IMR-90 (cell line): ENCODE data around the gene AKT1S1. TPM values are rescaled to one million over a fixed set of nuclear protein-coding genes. Genes with fewer than 3 reads are reported as not detected.

ENCODE experiments used
- ATAC-seq: fragments of 200-7000 bp; cut with Tn5 transposase; 2 replicates; pipeline ENCODE4 v1.9.1; 2020; ENCODE audit warnings: low read depth, mild to moderate bottlenecking, moderate library complexity
- BruUV-seq: library from RNA; stranded (reverse); fragments of 400-500 nt; replicated peaks from 2 replicates; lab custom pipeline; 2021; lab: Mats Ljungman, UMichigan
- CTCF ChIA-PET: fragments of 300-600 bp; formaldehyde crosslinking; extraction: SDS; loops from one replicate; lab custom pipeline; 2021; ENCODE audit warnings: antibody characterized with exemption; lab: Yijun Ruan, JAX
- POLR2A ChIA-PET: fragments of 300-600 bp; sonication (Branson Sonifier 250); formaldehyde crosslinking; loops from one replicate; lab custom pipeline; 2022; ENCODE audit warnings: antibody characterized with exemption; ENCODE audit not compliant: unreplicated experiment; lab: Charles Lee
- DNase-seq: peaks from one replicate; pipeline ENCODE4 v3.0.0; 2013
- H2AFZ ChIP-seq: replicated peaks from 2 replicates; pipeline ENCODE3; 2013; ENCODE audit warnings: low read length, mild to moderate bottlenecking; ENCODE audit not compliant: poor library complexity
- H2AK5ac ChIP-seq: 2 replicates; pipeline ENCODE4 v1.6.1; 2013; ENCODE audit warnings: low read depth, low read length, inconsistent platforms
- H2AK9ac ChIP-seq: replicated peaks from 2 replicates; pipeline ENCODE3; 2013; ENCODE audit warnings: mild to moderate bottlenecking, low read depth, low read length, moderate library complexity; ENCODE audit not compliant: poor library complexity
- H2BK120ac ChIP-seq: 2 replicates; pipeline ENCODE4 v1.6.1; 2013; ENCODE audit warnings: low read depth, low read length, inconsistent platforms
- H2BK15ac ChIP-seq: 3 replicates; pipeline ENCODE4 v1.6.1; 2013; ENCODE audit warnings: low read depth, low read length, inconsistent platforms
- H2BK20ac ChIP-seq: 2 replicates; pipeline ENCODE4 v1.6.1; 2013; ENCODE audit warnings: low read depth, mild to moderate bottlenecking, inconsistent platforms, low read length, moderate library complexity
- H2BK5ac ChIP-seq: 2 replicates; pipeline ENCODE4 v1.6.1; 2013; ENCODE audit warnings: mild to moderate bottlenecking, low read depth, low read length, inconsistent platforms; ENCODE audit not compliant: poor library complexity, severe bottlenecking
- H3K14ac ChIP-seq: replicated peaks from 2 replicates; pipeline ENCODE4 v1.6.1; 2013; ENCODE audit warnings: low read depth, low read length, inconsistent platforms
- H3K18ac ChIP-seq: 2 replicates; pipeline ENCODE4 v1.6.1; 2013; ENCODE audit warnings: low read depth, low read length, control low read depth
- H3K23ac ChIP-seq: 2 replicates; pipeline ENCODE4 v1.6.1; 2013; ENCODE audit warnings: low read depth, low read length, inconsistent platforms
- H3K27ac ChIP-seq: 2 replicates; pipeline ENCODE4 v1.5.1; 2013; ENCODE audit warnings: mild to moderate bottlenecking, control low read depth, low read length; ENCODE audit not compliant: insufficient read depth
- H3K27me3 ChIP-seq: 2 replicates; pipeline ENCODE4 v1.6.1; 2013; ENCODE audit warnings: low read length; ENCODE audit not compliant: control insufficient read depth, insufficient read depth
- H3K36me3 ChIP-seq: 2 replicates; pipeline ENCODE4 v1.6.1; 2013; ENCODE audit warnings: low read length, mixed read lengths; ENCODE audit not compliant: control insufficient read depth, insufficient read depth
- H3K4ac ChIP-seq: 2 replicates; pipeline ENCODE4 v1.6.1; 2013; ENCODE audit warnings: low read depth, low read length, inconsistent platforms
- H3K4me1 ChIP-seq: 2 replicates; pipeline ENCODE4 v1.6.1; 2013; ENCODE audit warnings: low read length, mixed read lengths; ENCODE audit not compliant: control insufficient read depth, insufficient read depth
- H3K4me2 ChIP-seq: 2 replicates; pipeline ENCODE4 v1.6.1; 2013; ENCODE audit warnings: low read depth, mild to moderate bottlenecking, control low read depth, low read length, moderate library complexity
- H3K4me3 ChIP-seq: 2 replicates; pipeline ENCODE4 v1.5.1; 2013; ENCODE audit warnings: low read depth, mild to moderate bottlenecking, control low read depth, low read length, moderate library complexity; ENCODE audit not compliant: insufficient read depth
- H3K56ac ChIP-seq: 2 replicates; pipeline ENCODE4 v1.6.1; 2013; ENCODE audit warnings: low read length, inconsistent platforms; ENCODE audit not compliant: insufficient read depth; ENCODE audit errors: extremely low read depth
- H3K79me1 ChIP-seq, 2 experiments: 2 replicates each; pipeline ENCODE4 v1.6.1; 2013; ENCODE audit warnings: low read length in 2 of 2, inconsistent platforms in 1 of 2, low read depth in 1 of 2
- H3K9ac ChIP-seq: 2 replicates; pipeline ENCODE4 v1.6.1; 2013; ENCODE audit warnings: low read depth, low read length, control low read depth
- H3K9me1 ChIP-seq: 2 replicates; pipeline ENCODE4 v1.6.1; 2013; ENCODE audit warnings: low read length, inconsistent platforms; ENCODE audit not compliant: insufficient read depth
- H3K9me3 ChIP-seq: 2 replicates; pipeline ENCODE4 v1.6.1; 2013; ENCODE audit warnings: low read length; ENCODE audit not compliant: control insufficient read depth, insufficient read depth
- H4K20me1 ChIP-seq: 2 replicates; pipeline ENCODE4 v1.6.1; 2013; ENCODE audit warnings: low read length, inconsistent platforms; ENCODE audit not compliant: insufficient read depth
- H4K5ac ChIP-seq: 2 replicates; pipeline ENCODE4 v1.6.1; 2013; ENCODE audit warnings: mild to moderate bottlenecking, low read depth, low read length, control low read depth
- H4K8ac ChIP-seq, 2 experiments: 2 replicates each; pipeline ENCODE4 v1.6.1; 2013; ENCODE audit warnings: low read depth in 2 of 2, low read length in 2 of 2, control low read depth in 1 of 2, inconsistent platforms in 1 of 2
- H4K91ac ChIP-seq: 2 replicates; pipeline ENCODE4 v1.6.1; 2013; ENCODE audit warnings: low read depth, low read length, inconsistent platforms; ENCODE audit not compliant: insufficient read depth
- BHLHE40 ChIP-seq: fragments of 150-350 bp; IDR thresholded peaks from 2 replicates; pipeline ENCODE4 v1.6.1; 2016; ENCODE audit warnings: mild to moderate bottlenecking, low read depth, low read length
- FOS ChIP-seq: fragments of 150-350 bp; IDR thresholded peaks from 2 replicates; pipeline ENCODE4 v1.6.1; 2016; ENCODE audit warnings: low read depth, low read length
- MXI1 ChIP-seq: IDR thresholded peaks from 2 replicates; pipeline ENCODE4 v1.6.1; 2012; ENCODE audit warnings: low read depth, mild to moderate bottlenecking, low read length, moderate library complexity, borderline replicate concordance
- RCOR1 ChIP-seq: IDR thresholded peaks from 2 replicates; pipeline ENCODE4 v1.6.1; 2012; ENCODE audit warnings: mild to moderate bottlenecking, low read length, improper control_type of control experiment; ENCODE audit not compliant: insufficient replicate concordance
- RFX5 ChIP-seq: IDR thresholded peaks from 2 replicates; pipeline ENCODE4 v1.8.0; 2012; ENCODE audit warnings: low read depth, mild to moderate bottlenecking, low read length, moderate library complexity
- WGBS, 2 experiments: methylation state at CpG; one replicate each; pipeline versions ENCODE4 v1.1.5 to v1.1.7; 2013; ENCODE audit warnings: missing lambda C conversion rate in 2 of 2; ENCODE audit not compliant: insufficient read length in 1 of 2; ENCODE audit errors: extremely low coverage in 2 of 2; 5-methylcytosine and 5-hydroxymethylcytosine counted together
- dilution Hi-C: fragments of 300-500 bp; cut with HindIII; formaldehyde crosslinking; loops from one replicate; pipeline ENCODE4 v1.14.3; 2018; ENCODE audit warnings: low sequenced_read_pairs; ENCODE audit not compliant: unreplicated experiment
- in situ Hi-C: fragments of 300-500 bp; cut with MboI; formaldehyde crosslinking; loops from 3 replicates; pipeline ENCODE4 v1.14.3; 2019; ENCODE audit warnings: low sequenced_read_pairs, inconsistent platforms, mixed read lengths
- intact Hi-C: fragments of 100-400 bp; cut with micrococcal nuclease; formaldehyde crosslinking; loops from 2 replicates; pipeline ENCODE4 v1.10.0; 2022
- polyA plus RNA-seq, 3 experiments: library from polyadenylated mRNA; depleted of rRNA; stranded (reverse); fragments of >200 nt; gene quantifications; 2 replicates each; pipeline ENCODE4 v1.2.3, GENCODE V29; 2012; ENCODE audit warnings: low replicate concordance in 1 of 3
- total RNA-seq: library from RNA; depleted of rRNA; stranded (reverse); fragments of >200 nt; gene quantifications from 2 replicates; pipeline ENCODE4 v1.2.3, GENCODE V29; 2012
- TF ChIP-seq, protein P1 (sequence below): conservative IDR thresholded peaks from 2 replicates; pipeline ENCODE4 v1.5.1; 2012; ENCODE audit warnings: mild to moderate bottlenecking, low read depth, low read length, improper control_type of control experiment
- TF ChIP-seq, protein P2 (sequence below): fragments of 150-350 bp; IDR thresholded peaks from 2 replicates; pipeline ENCODE4 v1.6.1; 2016; ENCODE audit warnings: low read depth, mild to moderate bottlenecking, low read length, moderate library complexity, borderline replicate concordance

Gene AKT1S1
- total and polyA plus RNA-seq, 2 of the 4 experiments (the other 2 are of a cell fraction): 3.6 to 54.4 TPM

DNA sequence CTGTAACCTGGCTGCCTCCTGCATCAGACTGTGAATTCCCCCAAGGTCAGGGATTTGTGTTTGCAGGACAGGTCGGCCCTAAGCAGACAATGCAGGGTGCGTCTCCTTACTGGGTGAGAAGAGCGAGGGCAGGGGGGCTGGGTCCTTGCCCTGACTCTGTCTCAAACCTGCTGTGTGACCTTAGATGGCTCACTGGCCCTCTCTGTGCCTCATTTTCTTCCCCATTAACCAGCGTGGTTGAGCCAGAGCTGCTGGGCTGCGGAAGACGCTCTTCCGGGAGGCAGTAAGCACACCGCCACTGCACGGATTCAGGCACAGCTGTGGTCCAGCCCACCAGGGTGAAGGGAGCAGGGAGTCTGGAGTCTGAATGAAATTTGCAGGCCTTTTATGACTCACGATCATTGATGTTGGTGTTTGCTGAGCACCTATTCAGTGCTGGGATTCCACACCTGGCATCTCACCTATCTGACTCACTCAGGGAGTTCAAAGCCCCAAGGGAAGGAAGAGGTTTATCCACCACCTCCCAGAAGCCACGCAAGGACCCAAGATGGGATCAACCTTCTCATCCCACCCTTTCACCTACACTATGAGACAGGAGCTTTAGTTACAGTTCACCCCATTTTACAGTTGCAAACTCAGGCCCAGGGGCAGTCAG, 2.5 kb downstream of the AKT1S1 start:
- H3K27ac ChIP-seq: no peak overlapping the region
- peaks cover 27 to 65% of the 10 kb centered on the region in 2 experiments for H3K79me1 ChIP-seq
- no peaks in the 10 kb centered on the region for H3K27me3 ChIP-seq
- 83% methylated on average over 1 of the region's 11 CpGs; no CpG with 5 or more reads in 1 of the 2 experiments for WGBS, 2 experiments
- no peak overlapping the region for H3K4ac ChIP-seq
- ATAC-seq (no peak), DNase-seq (no peak)
- ChIA-PET CTCF (no interaction called here), POLR2A (no interaction called here)
- no peak overlapping the region; the same call in 1 of the 2 replicates for H3K23ac ChIP-seq
- no peak overlapping the region for H3K4me3 ChIP-seq
- 0 out of 2 replicates have a peak overlapping the region, but pooled peaks have one; percentile 26 for H4K91ac ChIP-seq
- H2BK120ac ChIP-seq: no peak overlapping the region
- H3K9me1 ChIP-seq: peaks cover 9% of the 10 kb centered on the region
- no peaks in the 10 kb centered on the region for H3K9me3 ChIP-seq
- H3K4me1 ChIP-seq: peaks cover 11% of the 10 kb centered on the region
- H3K36me3 ChIP-seq: peaks cover 11% of the 10 kb centered on the region; the same call in 1 of the 2 replicates
- no peak overlapping the region for H2AFZ ChIP-seq
- no peak overlapping the region for H3K14ac ChIP-seq
- H2BK5ac ChIP-seq: no peak overlapping the region
- H4K8ac ChIP-seq: no peak overlapping the region; a peak in 1 of 4 replicates
- no peak overlapping the region for H3K18ac ChIP-seq
- dilution Hi-C loops (no loop called here), in situ Hi-C loops (no loop called here), intact Hi-C loops (loop anchor here (5.0 kb wide), 1 partner anchor 153 kb away; the partner anchor contains the start of genes VRK3 and ZNF473)
- no peak overlapping the region for H2BK20ac ChIP-seq
- no peak overlapping the region for H4K5ac ChIP-seq
- no peak overlapping the region; the same call in 1 of the 2 replicates for H3K4me2 ChIP-seq
- no peak overlapping the region for H3K9ac ChIP-seq
- H3K56ac ChIP-seq: no peak overlapping the region
- no peaks in the 10 kb centered on the region; the same call in 1 of the 2 replicates for H4K20me1 ChIP-seq
- H2AK9ac ChIP-seq: peak overlapping the region; percentile 22
- BruUV-seq: no TSS peak
- no peak overlapping the region for H2AK5ac ChIP-seq
- no peak overlapping the region for H2BK15ac ChIP-seq
- TF ChIP-seq, protein P1, sequence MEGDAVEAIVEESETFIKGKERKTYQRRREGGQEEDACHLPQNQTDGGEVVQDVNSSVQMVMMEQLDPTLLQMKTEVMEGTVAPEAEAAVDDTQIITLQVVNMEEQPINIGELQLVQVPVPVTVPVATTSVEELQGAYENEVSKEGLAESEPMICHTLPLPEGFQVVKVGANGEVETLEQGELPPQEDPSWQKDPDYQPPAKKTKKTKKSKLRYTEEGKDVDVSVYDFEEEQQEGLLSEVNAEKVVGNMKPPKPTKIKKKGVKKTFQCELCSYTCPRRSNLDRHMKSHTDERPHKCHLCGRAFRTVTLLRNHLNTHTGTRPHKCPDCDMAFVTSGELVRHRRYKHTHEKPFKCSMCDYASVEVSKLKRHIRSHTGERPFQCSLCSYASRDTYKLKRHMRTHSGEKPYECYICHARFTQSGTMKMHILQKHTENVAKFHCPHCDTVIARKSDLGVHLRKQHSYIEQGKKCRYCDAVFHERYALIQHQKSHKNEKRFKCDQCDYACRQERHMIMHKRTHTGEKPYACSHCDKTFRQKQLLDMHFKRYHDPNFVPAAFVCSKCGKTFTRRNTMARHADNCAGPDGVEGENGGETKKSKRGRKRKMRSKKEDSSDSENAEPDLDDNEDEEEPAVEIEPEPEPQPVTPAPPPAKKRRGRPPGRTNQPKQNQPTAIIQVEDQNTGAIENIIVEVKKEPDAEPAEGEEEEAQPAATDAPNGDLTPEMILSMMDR: no peak
- TF ChIP-seq, protein P2, sequence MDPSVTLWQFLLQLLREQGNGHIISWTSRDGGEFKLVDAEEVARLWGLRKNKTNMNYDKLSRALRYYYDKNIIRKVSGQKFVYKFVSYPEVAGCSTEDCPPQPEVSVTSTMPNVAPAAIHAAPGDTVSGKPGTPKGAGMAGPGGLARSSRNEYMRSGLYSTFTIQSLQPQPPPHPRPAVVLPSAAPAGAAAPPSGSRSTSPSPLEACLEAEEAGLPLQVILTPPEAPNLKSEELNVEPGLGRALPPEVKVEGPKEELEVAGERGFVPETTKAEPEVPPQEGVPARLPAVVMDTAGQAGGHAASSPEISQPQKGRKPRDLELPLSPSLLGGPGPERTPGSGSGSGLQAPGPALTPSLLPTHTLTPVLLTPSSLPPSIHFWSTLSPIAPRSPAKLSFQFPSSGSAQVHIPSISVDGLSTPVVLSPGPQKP: no peak
- TF ChIP-seq MXI1 (no peak), RCOR1 (no peak), RFX5 (no peak), FOS (no peak), BHLHE40 (no peak)
